Measurements from ENCODE around the gene TSPYL6.
"Not testable (repeated sequence)": the region's sequence is repeated elsewhere in the genome, so short reads cannot be mapped to it uniquely, and the experiment has no call there.

TSPYL6 gene

GRCh38 chr2:54274781-54275242, 18.8 kb upstream of the TSPYL6 start:
- ChIA-PET CTCF (no interaction called here), POLR2A (no interaction called here)
- TF ChIP-seq L3MBTL2 (conservative IDR thresholded peaks at IDR 0.05) (no peak), LEF1 (IDR thresholded peaks at IDR 0.05; ENCODE audit: borderline replicate concordance) (no peak), SP1 (IDR thresholded peaks at IDR 0.05) (no peak), ZNF384 (IDR thresholded peaks at IDR 0.05) (no peak; the same call in 1 of the 2 replicates), BHLHE40 (IDR thresholded peaks at IDR 0.05; ENCODE audit: borderline replicate concordance) (no peak), ELF4 (IDR thresholded peaks at IDR 0.05) (no peak), HDGF (IDR thresholded peaks at IDR 0.05; ENCODE audit: borderline replicate concordance) (no peak), CTBP1 (IDR thresholded peaks at IDR 0.05; ENCODE audit: borderline replicate concordance) (no peak), TARDBP (IDR thresholded peaks at IDR 0.05) (no peak), PKNOX1 (IDR thresholded peaks at IDR 0.05) (no peak), FOXK2 (IDR thresholded peaks at IDR 0.05) (no peak), ARNT (IDR thresholded peaks at IDR 0.05) (no peak), FOXM1 (IDR thresholded peaks at IDR 0.05; ENCODE audit: borderline replicate concordance) (no peak), FOXA1 (IDR thresholded peaks at IDR 0.05) (no peak), NFRKB (IDR thresholded peaks at IDR 0.05) (no peak), SUZ12 (IDR thresholded peaks at IDR 0.05) (no peak)
- no peak for DNase-seq (ENCODE audit: extremely low spot score)

GRCh38 chr2:54271843-54272627, 16.0 kb upstream of the TSPYL6 start:
- CTCF ChIA-PET = no interaction called here
- no peak for TF ChIP-seq FOXA1 (IDR thresholded peaks at IDR 0.05)
- no peak for TF ChIP-seq HDGF (IDR thresholded peaks at IDR 0.05; ENCODE audit: borderline replicate concordance)
- TF ChIP-seq L3MBTL2 (conservative IDR thresholded peaks at IDR 0.05) = no peak
- TF ChIP-seq CTBP1 (IDR thresholded peaks at IDR 0.05; ENCODE audit: borderline replicate concordance) = no peak
- TF ChIP-seq FOXK2 (IDR thresholded peaks at IDR 0.05) = no peak
- no peak for TF ChIP-seq SUZ12 (IDR thresholded peaks at IDR 0.05)
- TF ChIP-seq TARDBP (IDR thresholded peaks at IDR 0.05) = no peak
- no peak for TF ChIP-seq FOXM1 (IDR thresholded peaks at IDR 0.05; ENCODE audit: borderline replicate concordance)
- TF ChIP-seq LEF1 (IDR thresholded peaks at IDR 0.05; ENCODE audit: borderline replicate concordance) = no peak
- no peak for TF ChIP-seq ELF4 (IDR thresholded peaks at IDR 0.05)
- no peak for TF ChIP-seq ZNF384 (IDR thresholded peaks at IDR 0.05)
- TF ChIP-seq PKNOX1 (IDR thresholded peaks at IDR 0.05) = no peak
- TF ChIP-seq BHLHE40 (IDR thresholded peaks at IDR 0.05; ENCODE audit: borderline replicate concordance) = no peak
- TF ChIP-seq NFRKB (IDR thresholded peaks at IDR 0.05) = no peak
- no peak for TF ChIP-seq SP1 (IDR thresholded peaks at IDR 0.05)
- no peak for DNase-seq (ENCODE audit: extremely low spot score)
- POLR2A ChIA-PET = no interaction called here

- no peak for TF ChIP-seq SP1 (IDR thresholded peaks at IDR 0.05)
- no peak for TF ChIP-seq FOXK2 (IDR thresholded peaks at IDR 0.05)
- no peak for TF ChIP-seq TARDBP (IDR thresholded peaks at IDR 0.05)
- no peak for TF ChIP-seq ELF4 (IDR thresholded peaks at IDR 0.05)
- no peak for TF ChIP-seq L3MBTL2 (conservative IDR thresholded peaks at IDR 0.05)
- no peak for TF ChIP-seq ZNF384 (IDR thresholded peaks at IDR 0.05)
- TF ChIP-seq SUZ12 (IDR thresholded peaks at IDR 0.05) = no peak
- no peak for TF ChIP-seq FOXA1 (IDR thresholded peaks at IDR 0.05)
- no peak for TF ChIP-seq LEF1 (IDR thresholded peaks at IDR 0.05; ENCODE audit: borderline replicate concordance)
- POLR2A ChIA-PET = no interaction called here
- DNase-seq (ENCODE audit: extremely low spot score) = no peak
- CTCF ChIA-PET = no interaction called here
Observed at GRCh38 chr2:54271189-54271588, 15.2 kb upstream of the TSPYL6 start.

GRCh38 chr2:54267577-54267976, 11.5 kb upstream of the TSPYL6 start:
- CTCF ChIA-PET = no interaction called here
- TF ChIP-seq SUZ12 (IDR thresholded peaks at IDR 0.05) (no peak), FOXA1 (IDR thresholded peaks at IDR 0.05) (no peak), PKNOX1 (IDR thresholded peaks at IDR 0.05) (no peak), FOXK2 (IDR thresholded peaks at IDR 0.05) (no peak)
- DNase-seq (ENCODE audit: extremely low spot score) = no peak
- POLR2A ChIA-PET = no interaction called here

GRCh38 chr2:54265081-54265480, 9.1 kb upstream of the TSPYL6 start:
- POLR2A ChIA-PET; CTCF ChIA-PET; DNase-seq (ENCODE audit: extremely low spot score): not testable (repeated sequence)

GRCh38 chr2:54262015-54262765, 6.2 kb upstream of the TSPYL6 start:
- ChIA-PET CTCF (interaction anchor here (0.7 kb wide), 1 partner anchor 134 kb away, joined by 6 read pairs; no protein-coding TSS in a partner anchor), POLR2A (no interaction called here)
- TF ChIP-seq HDGF (IDR thresholded peaks at IDR 0.05; ENCODE audit: borderline replicate concordance) (no peak), NFRKB (IDR thresholded peaks at IDR 0.05) (no peak), SP1 (IDR thresholded peaks at IDR 0.05) (no peak), ZNF384 (IDR thresholded peaks at IDR 0.05) (no peak), FOXM1 (IDR thresholded peaks at IDR 0.05; ENCODE audit: borderline replicate concordance) (no peak), TARDBP (IDR thresholded peaks at IDR 0.05) (no peak), CTBP1 (IDR thresholded peaks at IDR 0.05; ENCODE audit: borderline replicate concordance) (no peak), BHLHE40 (IDR thresholded peaks at IDR 0.05; ENCODE audit: borderline replicate concordance) (no peak), ARNT (IDR thresholded peaks at IDR 0.05) (no peak), PKNOX1 (IDR thresholded peaks at IDR 0.05) (no peak), L3MBTL2 (conservative IDR thresholded peaks at IDR 0.05) (no peak)
- no peak for DNase-seq (ENCODE audit: extremely low spot score)

Data from HEK293T (cell line).